ENCODE results near the gene BTBD9. TPM values are rescaled to one million over a fixed set of nuclear protein-coding genes. Genes with fewer than 3 reads are reported as not detected.

BTBD9 gene
- total RNA-seq, 1 experiment from 2014 or later = 8.9 TPM

DNA sequence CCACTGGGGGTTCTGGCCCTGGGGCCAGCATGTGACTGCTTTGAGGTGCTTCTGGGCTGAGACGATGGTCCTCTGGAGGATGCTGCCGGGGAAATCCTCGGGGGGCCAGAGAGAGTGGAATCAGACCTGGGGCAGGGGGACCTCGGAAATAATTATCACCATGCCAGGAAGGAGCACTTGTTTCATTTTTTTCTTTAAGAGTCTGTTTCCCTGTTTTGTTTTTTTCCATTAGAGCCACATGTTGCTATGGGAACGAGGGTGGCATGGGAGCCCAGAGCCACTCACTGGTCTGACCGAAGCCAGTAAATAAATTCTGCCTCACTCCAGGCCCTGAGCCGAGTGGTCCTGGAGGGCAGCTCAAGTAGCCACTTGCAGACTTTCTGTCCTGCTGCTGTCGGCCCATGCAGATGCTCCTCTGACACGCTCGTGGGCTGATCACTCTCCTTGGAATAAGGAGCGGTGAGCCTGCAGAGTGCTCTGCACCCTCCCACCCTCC is 455.1 kb downstream of the BTBD9 start:
- no peak overlapping the region for H3K23ac ChIP-seq (ENCODE audit: insufficient read length, low read depth, low read length)
- H3K18ac ChIP-seq (ENCODE audit: insufficient read length, low read depth, low read length) = no peak overlapping the region
- Mint-ChIP-seq H3K9me3 (no peaks in the 10 kb centered on the region), H3K27me3 (ENCODE audit: low read depth) (no peaks in the 10 kb centered on the region; the same call in 1 of the 2 replicates), H3K36me3 (ENCODE audit: insufficient read depth in 1 of 3, low read depth in 3 of 3) (no peaks in the 10 kb centered on the region), H3K27ac (no peak overlapping the region), H3K4me1 (peaks cover 23 to 28% of the 10 kb centered on the region in 2 experiments), H3K4me3 (no peak overlapping the region)
- no peak overlapping the region for H4K91ac ChIP-seq (ENCODE audit: insufficient read length, low read depth, low read length)
- H3K4me2 ChIP-seq (ENCODE audit: insufficient read depth, insufficient read length, low read length) = no peak overlapping the region
- no peak overlapping the region for H2BK20ac ChIP-seq (ENCODE audit: low read depth, low read length, poor library complexity, severe bottlenecking)
- H2BK15ac ChIP-seq (ENCODE audit: low read depth, low read length) = no peak overlapping the region
- H3K79me2 ChIP-seq (ENCODE audit: insufficient read depth, low read length) = no peaks in the 10 kb centered on the region
- H4K5ac ChIP-seq (ENCODE audit: insufficient read length, low read depth, low read length) = no peak overlapping the region
- H4K20me1 ChIP-seq (ENCODE audit: control insufficient read depth, insufficient read depth, insufficient read length) = no peaks in the 10 kb centered on the region
- no peak overlapping the region for H3T11ph ChIP-seq (ENCODE audit: low read length)
- no peak overlapping the region for H3K9ac ChIP-seq (ENCODE audit: extremely low read depth, insufficient read length, low read length)
- no peak overlapping the region for H3K14ac ChIP-seq (ENCODE audit: insufficient read depth, low read length)
- H3K9me3 ChIP-seq (ENCODE audit: control insufficient read depth, low read depth, low read length) = no peaks in the 10 kb centered on the region
- H3K79me1 ChIP-seq (ENCODE audit: insufficient read depth, low read depth, low read length, poor library complexity, severe bottlenecking) = no peaks in the 10 kb centered on the region
- H3K27me3 ChIP-seq (ENCODE audit: insufficient read depth, low read length) = no peaks in the 10 kb centered on the region
- H3K56ac ChIP-seq (ENCODE audit: insufficient read length, low read depth, low read length) = no peak overlapping the region
- no peak overlapping the region for H3K4ac ChIP-seq (ENCODE audit: low read depth, low read length)
- no peak for DNase-seq
- H2AK5ac ChIP-seq (ENCODE audit: insufficient read length, low read length) = no peak overlapping the region
- H2AFZ ChIP-seq (ENCODE audit: low read length) = no peak overlapping the region
- no peaks in the 10 kb centered on the region for H3K23me2 ChIP-seq (ENCODE audit: insufficient read length, low read depth, low read length, poor library complexity, severe bottlenecking)
- no peak overlapping the region for H2BK5ac ChIP-seq (ENCODE audit: insufficient read length, low read length)
- no peak overlapping the region for H3K27ac ChIP-seq (ENCODE audit: insufficient read length, low read depth, low read length)
- TF ChIP-seq, protein P1, sequence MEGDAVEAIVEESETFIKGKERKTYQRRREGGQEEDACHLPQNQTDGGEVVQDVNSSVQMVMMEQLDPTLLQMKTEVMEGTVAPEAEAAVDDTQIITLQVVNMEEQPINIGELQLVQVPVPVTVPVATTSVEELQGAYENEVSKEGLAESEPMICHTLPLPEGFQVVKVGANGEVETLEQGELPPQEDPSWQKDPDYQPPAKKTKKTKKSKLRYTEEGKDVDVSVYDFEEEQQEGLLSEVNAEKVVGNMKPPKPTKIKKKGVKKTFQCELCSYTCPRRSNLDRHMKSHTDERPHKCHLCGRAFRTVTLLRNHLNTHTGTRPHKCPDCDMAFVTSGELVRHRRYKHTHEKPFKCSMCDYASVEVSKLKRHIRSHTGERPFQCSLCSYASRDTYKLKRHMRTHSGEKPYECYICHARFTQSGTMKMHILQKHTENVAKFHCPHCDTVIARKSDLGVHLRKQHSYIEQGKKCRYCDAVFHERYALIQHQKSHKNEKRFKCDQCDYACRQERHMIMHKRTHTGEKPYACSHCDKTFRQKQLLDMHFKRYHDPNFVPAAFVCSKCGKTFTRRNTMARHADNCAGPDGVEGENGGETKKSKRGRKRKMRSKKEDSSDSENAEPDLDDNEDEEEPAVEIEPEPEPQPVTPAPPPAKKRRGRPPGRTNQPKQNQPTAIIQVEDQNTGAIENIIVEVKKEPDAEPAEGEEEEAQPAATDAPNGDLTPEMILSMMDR (conservative IDR thresholded peaks at IDR 0.05) = no peak
- no peak overlapping the region for H2BK120ac ChIP-seq (ENCODE audit: low read depth, low read length, poor library complexity, severe bottlenecking)
- no CpG with 5 or more reads among the region's 11 CpGs for WGBS (ENCODE audit: extremely low coverage, insufficient read length, low lambda C conversion rate)
- H2BK12ac ChIP-seq (ENCODE audit: insufficient read length, low read depth, low read length) = no peak overlapping the region
- 0 out of 2 replicates have a peak, but pooled peaks cover 3% of the 10 kb centered on the region for H3K4me1 ChIP-seq (ENCODE audit: insufficient read depth, low read length)
- H4K8ac ChIP-seq (replicated peaks; ENCODE audit: insufficient read length, low read depth, low read length) = no peak overlapping the region

Measured in H9 (cell line).